Pancreas (tissue), 10 donors: ENCODE data around the gene AAMP. TPM values are rescaled to one million over a fixed set of nuclear protein-coding genes. Genes with fewer than 3 reads are reported as not detected.
A peak's percentile ranks its signal among the peaks of the same experiment; 100 is the strongest.

ENCODE experiments used
- ATAC-seq, 4 donors: fragments of 200-7000 bp; cut with Tn5 transposase; one replicate each; pipeline versions ENCODE4 v1.8.0 to v1.9.1; 2020; ENCODE audit warnings: mild to moderate bottlenecking in 4 of 4, moderate library complexity in 4 of 4
- DNase-seq, 6 donors: peaks; one replicate each; pipeline ENCODE4 v3.0.0-alpha.2; 2020
- FAIRE-seq: peaks from 2 replicates; lab custom pipeline; 2012; peaks lifted over from hg19 to GRCh38; lab: Jason Lieb, UNC
- H3K27ac ChIP-seq, 4 donors: fragments of 200-600 bp; sonication (generic); 1 replicate in 3 of 4; 2 replicates in 1 of 4; pipeline versions ENCODE4 v1.5.0 to v1.8.0; 2020
- H3K27me3 ChIP-seq, 4 donors: fragments of 200-600 bp; one replicate each; pipeline ENCODE4 v1.8.0; 2021
- H3K36me3 ChIP-seq, 3 donors: fragments of 200-600 bp; sonication (generic) in 1 of 3; one replicate each; pipeline versions ENCODE4 v1.5.0 to v1.8.0; 2020 to 2021
- H3K4me1 ChIP-seq, 3 donors: fragments of 200-600 bp; one replicate each; pipeline ENCODE4 v1.8.0; 2021
- H3K4me3 ChIP-seq, 4 donors: fragments of 200-600 bp; sonication (generic) in 2 of 4; one replicate each; pipeline versions ENCODE4 v1.5.0 to v1.8.0; 2020 to 2021
- H3K9me3 ChIP-seq, 4 donors: fragments of 200-600 bp; one replicate each; pipeline ENCODE4 v1.8.0; 2021
- CTCF ChIP-seq, 4 donors: fragments of 200-600 bp; sonication (generic) in 3 of 4; IDR thresholded peaks; one replicate each; pipeline versions ENCODE4 v1.5.0 to v1.8.0; 2021; ENCODE audit warnings: antibody characterized with exemption in 4 of 4
- WGBS, 2 donors: extraction: QIAGEN DNeasy Blood & Tissue Kit; methylation state at CpG; one replicate each; pipeline ENCODE4 v1.1.7; 2013; 5-methylcytosine and 5-hydroxymethylcytosine counted together
- intact Hi-C, 3 donors: fragments of 100-400 bp; cut with DNase I; formaldehyde crosslinking; loops; one replicate each; pipeline versions ENCODE4 v1.11.1 to v1.14.2; 2022
- polyA plus RNA-seq, 2 donors: library from polyadenylated mRNA; stranded (reverse); fragments of 200-250 nt; gene quantifications; one replicate each; pipeline ENCODE4 v1.2.3, GENCODE V29; 2013
- total RNA-seq, 6 donors: library from RNA; stranded (reverse); fragmentation: NEBNext Ultra II Directional in 4 of 6; extraction: Animal tissue kit (Norgen Biotek cat#: 25700) in 4 of 6; gene quantifications; one replicate each; pipeline versions ENCODE4 v1.2.1 to v1.2.4, GENCODE V29; 2021 to 2023
- donor health status: healthy with polysubstance abuse.
- donor health status: DM: no; HTN: no; CAD: no; lungs with moderate emphysema.
- donor health status: DM: no; HTN: no; CAD: no.
- donor health status: control.
- donor health status: control.
- donor health status: Bipolar disorder and iron deficiency.
- donor health status: DM: yes; HTN: yes; CAD: no.
- donor health status: DM: no; HTN: no; CAD: no.
- donor health status: DM: no; HTN: no; CAD: no.
- donor health status: DM: yes; HTN: yes; CAD: no.

AAMP gene
- total and polyA plus RNA-seq, 8 donors, result 34.0 to 85.5 (median 41.4) TPM

- WGBS, 2 donors, result 21 to 26% methylated on average over 5 of the region's 5 CpGs
- Histone ChIP-seq H3K4me1 (peaks cover 8 to 36% (median 24%) of the 10 kb centered on the region in 3 donors), H3K36me3 (peaks cover 6 to 36% (median 36%) of the 10 kb centered on the region in 3 donors), H3K27ac (peak overlapping the region in 3 of 4 donors; percentile 37 to 71 (median 64)), H3K4me3 (peak overlapping the region in 2 of 4 donors; percentile 69 to 78), H3K27me3 (no peaks in the 10 kb centered on the region), H3K9me3 (no peaks in the 10 kb centered on the region)
- FAIRE-seq (no peak), ATAC-seq (no peak), DNase-seq (peak in 4 of 6 donors; percentile 14 to 55 (median 32))
- TF ChIP-seq CTCF (IDR thresholded peaks at IDR 0.05), result no peak
- intact Hi-C loops, result loop anchor here in 2 of 3 donors (5.0 to 10.0 kb wide), 2 partner anchors 120 to 123 kb away; partner anchors contain the start of gene CTDSP1 (in 1 of the 2)
Observed at GRCh38 chr2:218271865-218272530, 2.1 kb upstream of the AAMP start.

GRCh38 chr2:218271487-218271797, 1.5 kb upstream of the AAMP start:
- peaks cover 6 to 36% (median 30%) of the 10 kb centered on the region in 3 donors for H3K36me3 ChIP-seq
- no peaks in the 10 kb centered on the region for H3K9me3 ChIP-seq
- no peak for FAIRE-seq
- intact Hi-C loops, result loop anchor here in 2 of 3 donors (5.0 to 10.0 kb wide), 2 partner anchors 121 to 123 kb away; partner anchors contain the start of gene CTDSP1 (in 1 of the 2)
- H3K27ac ChIP-seq, result peak overlapping the region in 2 of 4 donors; percentile 64 to 71
- peak overlapping the region in 2 of 4 donors; percentile 69 to 78 for H3K4me3 ChIP-seq
- peak in 2 of 6 donors; percentile 49 to 67 for DNase-seq
- 7 to 10% methylated on average over 4 of the region's 4 CpGs for WGBS, 2 donors
- no peak for TF ChIP-seq CTCF (IDR thresholded peaks at IDR 0.05)
- peaks cover 8 to 36% (median 24%) of the 10 kb centered on the region in 3 donors for H3K4me1 ChIP-seq
- no peak for ATAC-seq
- no peaks in the 10 kb centered on the region for H3K27me3 ChIP-seq

GRCh38 chr2:218270721-218271486, 967 bp upstream of the AAMP start:
- peaks cover 6 to 35% (median 25%) of the 10 kb centered on the region in 3 donors for H3K36me3 ChIP-seq
- FAIRE-seq (no peak), ATAC-seq (peak in 3 of 4 donors; percentile 0), DNase-seq (peak in 4 of 6 donors; percentile 28 to 81 (median 58))
- H3K9me3 ChIP-seq, result no peaks in the 10 kb centered on the region
- peaks cover 8 to 36% (median 24%) of the 10 kb centered on the region in 3 donors for H3K4me1 ChIP-seq
- H3K27me3 ChIP-seq, result no peaks in the 10 kb centered on the region
- no peak for TF ChIP-seq CTCF (IDR thresholded peaks at IDR 0.05)
- WGBS, 2 donors, result 2% methylated on average over 22 to 23 of the region's 23 CpGs
- H3K27ac ChIP-seq, result peak overlapping the region in 3 of 4 donors; percentile 60 to 71 (median 64)
- H3K4me3 ChIP-seq, result peak overlapping the region; percentile 57 to 78 (median 68)
- intact Hi-C loops, result loop anchor here in 2 of 3 donors (5.0 to 10.0 kb wide), 2 partner anchors 121 to 124 kb away; partner anchors contain the start of gene CTDSP1 (in 1 of the 2)

- TF ChIP-seq CTCF (IDR thresholded peaks at IDR 0.05), result no peak
- no peak for FAIRE-seq
- peaks cover 5 to 31% (median 16%) of the 10 kb centered on the region in 3 donors for H3K4me1 ChIP-seq
Observed at GRCh38 chr2:218267259-218267658, 2.7 kb downstream of the AAMP start.

More at GRCh38 chr2:218267259-218267658, 2.7 kb downstream of the AAMP start:
- no peak overlapping the region for H3K4me3 ChIP-seq
- H3K9me3 ChIP-seq, result no peaks in the 10 kb centered on the region
- H3K27me3 ChIP-seq, result no peaks in the 10 kb centered on the region
- intact Hi-C loops, result no loop called here
- ATAC-seq (no peak), DNase-seq (peak in 3 of 6 donors; percentile 13 to 26 (median 25))
- H3K36me3 ChIP-seq, result peaks cover 0 to 18% (median 16%) of the 10 kb centered on the region in 3 donors
- H3K27ac ChIP-seq, result no peak overlapping the region
- 95 to 96% methylated on average over 6 of the region's 6 CpGs for WGBS, 2 donors
